HEK293 (cell line): ENCODE data around the gene CCNJL.

Experiments used
- FEZF1 ChIP-seq: fragments of 450-650 bp; formaldehyde crosslinking; IDR thresholded peaks from 2 replicates; pipeline ENCODE4 v1.5.1; 2016; ENCODE audit warnings: missing biosample characterization, missing genetic modification characterization
- GLIS1 ChIP-seq: fragments of 450-650 bp; formaldehyde crosslinking; IDR thresholded peaks from 2 replicates; pipeline ENCODE4 v1.5.1; 2016; ENCODE audit warnings: missing biosample characterization, missing genetic modification characterization
- RBAK ChIP-seq: fragments of 450-650 bp; formaldehyde crosslinking; IDR thresholded peaks from 2 replicates; pipeline ENCODE4 v1.5.1; 2016; ENCODE audit warnings: missing biosample characterization, missing genetic modification characterization
- SP7 ChIP-seq: fragments of 450-650 bp; formaldehyde crosslinking; IDR thresholded peaks from 2 replicates; pipeline ENCODE4 v1.5.1; 2016; ENCODE audit warnings: missing biosample characterization, missing genetic modification characterization
- ZNF10 ChIP-seq: fragments of 450-650 bp; formaldehyde crosslinking; IDR thresholded peaks from 2 replicates; pipeline ENCODE4 v1.5.1; 2017; ENCODE audit warnings: missing biosample characterization, missing genetic modification characterization
- ZNF560 ChIP-seq: fragments of 450-650 bp; formaldehyde crosslinking; IDR thresholded peaks from 2 replicates; pipeline ENCODE4 v1.5.1; 2017; ENCODE audit warnings: missing biosample characterization, missing genetic modification characterization, borderline replicate concordance
- TF ChIP-seq, protein P1 (sequence below): fragments of 450-650 bp; formaldehyde crosslinking; IDR thresholded peaks from 2 replicates; pipeline ENCODE4 v1.5.1; 2016; ENCODE audit warnings: missing biosample characterization, missing genetic modification characterization
- TF ChIP-seq, protein P2 (sequence below): fragments of 450-650 bp; formaldehyde crosslinking; IDR thresholded peaks from 2 replicates; pipeline ENCODE4 v1.5.1; 2016; ENCODE audit warnings: missing biosample characterization, missing genetic modification characterization

DNA sequence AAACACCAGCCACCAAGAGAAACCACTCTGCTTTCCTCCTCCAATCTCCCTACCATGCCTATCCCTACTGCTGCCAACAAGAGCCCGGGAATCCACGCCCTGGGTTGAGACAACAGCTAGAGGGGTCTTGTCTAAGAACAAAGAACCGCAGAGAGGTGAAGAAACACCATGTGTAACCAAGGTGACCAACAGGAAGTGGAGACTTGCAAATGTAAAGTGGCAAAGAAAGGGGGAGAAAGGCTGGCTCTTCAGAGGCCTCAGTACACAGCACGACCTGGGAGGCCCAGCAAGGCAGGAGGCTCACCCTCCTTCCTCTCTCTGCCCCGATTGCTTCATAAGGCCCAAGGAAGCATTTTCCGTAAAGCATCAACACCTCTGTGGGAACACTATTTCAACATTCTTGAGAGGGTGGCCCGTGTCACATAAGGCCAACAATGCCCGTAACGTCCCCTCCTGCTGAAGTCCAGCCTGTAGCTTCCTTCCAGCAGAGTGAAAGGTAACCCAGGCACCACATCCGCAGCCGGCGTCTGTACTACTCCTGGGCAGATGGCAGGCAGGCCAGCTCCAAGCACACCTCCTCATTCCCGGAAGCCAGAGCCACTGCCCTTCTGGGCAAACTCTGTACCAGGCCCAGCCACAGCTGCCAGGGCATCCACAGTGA lies 18.3 kb downstream of the CCNJL start:
- TF ChIP-seq, protein P1, sequence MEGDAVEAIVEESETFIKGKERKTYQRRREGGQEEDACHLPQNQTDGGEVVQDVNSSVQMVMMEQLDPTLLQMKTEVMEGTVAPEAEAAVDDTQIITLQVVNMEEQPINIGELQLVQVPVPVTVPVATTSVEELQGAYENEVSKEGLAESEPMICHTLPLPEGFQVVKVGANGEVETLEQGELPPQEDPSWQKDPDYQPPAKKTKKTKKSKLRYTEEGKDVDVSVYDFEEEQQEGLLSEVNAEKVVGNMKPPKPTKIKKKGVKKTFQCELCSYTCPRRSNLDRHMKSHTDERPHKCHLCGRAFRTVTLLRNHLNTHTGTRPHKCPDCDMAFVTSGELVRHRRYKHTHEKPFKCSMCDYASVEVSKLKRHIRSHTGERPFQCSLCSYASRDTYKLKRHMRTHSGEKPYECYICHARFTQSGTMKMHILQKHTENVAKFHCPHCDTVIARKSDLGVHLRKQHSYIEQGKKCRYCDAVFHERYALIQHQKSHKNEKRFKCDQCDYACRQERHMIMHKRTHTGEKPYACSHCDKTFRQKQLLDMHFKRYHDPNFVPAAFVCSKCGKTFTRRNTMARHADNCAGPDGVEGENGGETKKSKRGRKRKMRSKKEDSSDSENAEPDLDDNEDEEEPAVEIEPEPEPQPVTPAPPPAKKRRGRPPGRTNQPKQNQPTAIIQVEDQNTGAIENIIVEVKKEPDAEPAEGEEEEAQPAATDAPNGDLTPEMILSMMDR (tag by site-specific recombination): no peak
- no peak for TF ChIP-seq FEZF1 (tag by site-specific recombination)
- no peak for TF ChIP-seq GLIS1
- no peak for TF ChIP-seq ZNF560
- TF ChIP-seq, protein P2, sequence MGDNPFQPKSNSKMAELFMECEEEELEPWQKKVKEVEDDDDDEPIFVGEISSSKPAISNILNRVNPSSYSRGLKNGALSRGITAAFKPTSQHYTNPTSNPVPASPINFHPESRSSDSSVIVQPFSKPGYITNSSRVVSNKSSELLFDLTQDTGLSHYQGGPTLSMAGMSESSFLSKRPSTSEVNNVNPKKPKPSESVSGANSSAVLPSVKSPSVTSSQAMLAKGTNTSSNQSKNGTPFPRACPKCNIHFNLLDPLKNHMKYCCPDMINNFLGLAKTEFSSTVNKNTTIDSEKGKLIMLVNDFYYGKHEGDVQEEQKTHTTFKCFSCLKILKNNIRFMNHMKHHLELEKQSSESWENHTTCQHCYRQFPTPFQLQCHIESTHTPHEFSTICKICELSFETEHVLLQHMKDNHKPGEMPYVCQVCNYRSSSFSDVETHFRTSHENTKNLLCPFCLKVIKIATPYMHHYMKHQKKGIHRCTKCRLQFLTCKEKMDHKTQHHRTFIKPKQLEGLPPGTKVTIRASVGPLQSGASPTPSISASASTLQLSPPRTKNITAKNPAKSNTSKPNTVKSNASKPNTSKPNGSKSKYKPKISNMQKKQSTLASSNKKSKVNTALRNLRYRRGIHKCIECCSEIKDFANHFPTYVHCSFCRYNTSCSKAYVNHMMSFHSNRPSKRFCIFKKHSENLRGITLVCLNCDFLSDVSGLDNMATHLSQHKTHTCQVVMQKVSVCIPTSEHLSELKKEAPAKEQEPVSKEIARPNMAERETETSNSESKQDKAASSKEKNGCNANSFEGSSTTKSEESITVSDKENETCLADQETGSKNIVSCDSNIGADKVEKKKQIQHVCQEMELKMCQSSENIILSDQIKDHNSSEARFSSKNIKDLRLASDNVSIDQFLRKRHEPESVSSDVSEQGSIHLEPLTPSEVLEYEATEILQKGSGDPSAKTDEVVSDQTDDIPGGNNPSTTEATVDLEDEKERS: no peak
- no peak for TF ChIP-seq SP7
- no peak for TF ChIP-seq RBAK (tag by site-specific recombination)
- no peak for TF ChIP-seq ZNF10
